Measurements from ENCODE around the gene PDE9A. TPM values are rescaled to one million over a fixed set of nuclear protein-coding genes. Genes with fewer than 3 reads are reported as not detected.

PDE9A gene
- total RNA-seq, 3 donors from 2014 or later, result 3.0 to 14.7 (median 10.5) TPM

- TF ChIP-seq POLR2AphosphoS5 (IDR thresholded peaks at IDR 0.05), result no peak
- TF ChIP-seq POLR2A (IDR thresholded peaks at IDR 0.05), result no peak
- TF ChIP-seq, protein P1, sequence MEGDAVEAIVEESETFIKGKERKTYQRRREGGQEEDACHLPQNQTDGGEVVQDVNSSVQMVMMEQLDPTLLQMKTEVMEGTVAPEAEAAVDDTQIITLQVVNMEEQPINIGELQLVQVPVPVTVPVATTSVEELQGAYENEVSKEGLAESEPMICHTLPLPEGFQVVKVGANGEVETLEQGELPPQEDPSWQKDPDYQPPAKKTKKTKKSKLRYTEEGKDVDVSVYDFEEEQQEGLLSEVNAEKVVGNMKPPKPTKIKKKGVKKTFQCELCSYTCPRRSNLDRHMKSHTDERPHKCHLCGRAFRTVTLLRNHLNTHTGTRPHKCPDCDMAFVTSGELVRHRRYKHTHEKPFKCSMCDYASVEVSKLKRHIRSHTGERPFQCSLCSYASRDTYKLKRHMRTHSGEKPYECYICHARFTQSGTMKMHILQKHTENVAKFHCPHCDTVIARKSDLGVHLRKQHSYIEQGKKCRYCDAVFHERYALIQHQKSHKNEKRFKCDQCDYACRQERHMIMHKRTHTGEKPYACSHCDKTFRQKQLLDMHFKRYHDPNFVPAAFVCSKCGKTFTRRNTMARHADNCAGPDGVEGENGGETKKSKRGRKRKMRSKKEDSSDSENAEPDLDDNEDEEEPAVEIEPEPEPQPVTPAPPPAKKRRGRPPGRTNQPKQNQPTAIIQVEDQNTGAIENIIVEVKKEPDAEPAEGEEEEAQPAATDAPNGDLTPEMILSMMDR (IDR thresholded peaks at IDR 0.05), result no peak
- Histone ChIP-seq H3K27ac (no peak overlapping the region), H3K27me3 (no peaks in the 10 kb centered on the region), H3K36me3 (no peaks in the 10 kb centered on the region), H3K4me1 (no peaks in the 10 kb centered on the region), H3K4me3 (no peak overlapping the region), H3K9me3 (no peaks in the 10 kb centered on the region)
- intact Hi-C loops (cut with DNase I; ENCODE audit: low total_unique reads), result no loop called here
- no peak for DNase-seq (ENCODE audit: low spot score in 2 of 2)
Observed at GRCh38 chr21:42769820-42770716, 116.6 kb downstream of the PDE9A start.

DNA sequence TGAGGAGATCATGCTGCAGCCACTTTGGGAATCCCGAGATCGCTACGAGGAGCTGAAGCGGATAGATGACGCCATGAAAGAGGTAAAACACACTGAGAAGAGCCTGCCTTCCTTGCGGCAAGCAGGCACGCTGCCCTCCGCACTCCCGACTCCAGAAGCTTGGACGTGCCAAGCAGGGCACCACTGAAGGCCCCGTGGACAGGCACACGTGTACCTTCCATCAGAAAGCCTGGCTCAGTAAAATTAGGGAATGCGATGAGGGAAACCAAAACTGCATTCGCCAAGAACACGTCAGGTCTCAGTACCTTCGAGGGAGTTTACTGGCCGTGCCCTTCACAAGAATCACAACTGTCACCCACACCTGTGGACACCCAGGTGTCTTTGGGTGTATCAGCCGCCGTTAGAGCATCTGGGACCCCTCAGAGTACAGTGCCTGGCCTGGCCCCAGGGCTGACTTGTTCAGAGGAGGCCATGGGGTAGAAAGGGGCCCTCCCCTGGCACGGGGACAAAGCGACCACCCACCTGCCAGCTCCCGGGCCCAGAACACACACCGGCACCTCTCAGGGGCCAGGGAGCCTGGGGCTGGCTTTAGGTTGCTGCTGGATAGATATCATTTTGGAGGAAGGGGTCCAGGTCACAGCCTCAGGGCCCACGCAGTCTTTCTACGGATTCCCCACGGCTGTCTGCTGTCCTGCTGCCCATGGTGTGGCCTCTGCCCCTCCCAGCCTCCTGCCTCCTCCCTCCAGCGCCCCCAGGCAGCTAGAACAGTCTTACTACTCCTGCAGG, 117.5 kb downstream of the PDE9A start:
- no peak for TF ChIP-seq POLR2A (IDR thresholded peaks at IDR 0.05)
- TF ChIP-seq POLR2AphosphoS5 (IDR thresholded peaks at IDR 0.05), result no peak
- TF ChIP-seq, protein P1 (IDR thresholded peaks at IDR 0.05), result no peak
- Histone ChIP-seq H3K27me3 (no peaks in the 10 kb centered on the region), H3K9me3 (no peaks in the 10 kb centered on the region), H3K4me3 (no peak overlapping the region), H3K4me1 (no peaks in the 10 kb centered on the region), H3K27ac (no peak overlapping the region), H3K36me3 (no peaks in the 10 kb centered on the region)
- no peak for DNase-seq (ENCODE audit: low spot score in 2 of 2)
- intact Hi-C loops (cut with DNase I; ENCODE audit: low total_unique reads), result no loop called here

DNA sequence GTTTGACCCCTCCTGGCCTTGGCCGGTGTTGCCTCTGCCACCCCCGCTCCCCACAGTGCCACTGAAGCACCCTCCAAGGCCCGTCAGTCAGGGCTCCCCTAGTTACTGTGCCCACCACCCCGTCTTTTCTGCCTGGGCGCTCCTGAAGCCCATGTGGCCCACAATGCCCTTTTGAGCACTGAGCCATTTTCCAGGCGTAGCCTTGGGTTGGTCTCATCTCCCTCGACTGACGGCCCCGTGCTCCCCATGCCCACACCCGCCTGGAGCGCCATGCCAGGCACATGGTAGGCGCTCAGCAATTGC, 118.0 kb downstream of the PDE9A start:
- Histone ChIP-seq H3K36me3 (no peaks in the 10 kb centered on the region), H3K27me3 (no peaks in the 10 kb centered on the region), H3K4me1 (no peaks in the 10 kb centered on the region), H3K4me3 (no peak overlapping the region), H3K27ac (no peak overlapping the region), H3K9me3 (no peaks in the 10 kb centered on the region)
- intact Hi-C loops (cut with DNase I; ENCODE audit: low total_unique reads), result no loop called here
- TF ChIP-seq POLR2AphosphoS5 (IDR thresholded peaks at IDR 0.05), result no peak
- TF ChIP-seq, protein P1 (IDR thresholded peaks at IDR 0.05), result no peak
- TF ChIP-seq POLR2A (IDR thresholded peaks at IDR 0.05), result no peak
- no peak for DNase-seq (ENCODE audit: low spot score in 2 of 2)

- H3K36me3 ChIP-seq, result no peaks in the 10 kb centered on the region
Observed at GRCh38 chr21:42775123-42775522, 121.7 kb downstream of the PDE9A start.

More at GRCh38 chr21:42775123-42775522, 121.7 kb downstream of the PDE9A start:
- TF ChIP-seq, protein P1 (IDR thresholded peaks at IDR 0.05), result no peak
- H3K4me3 ChIP-seq, result no peak overlapping the region
- intact Hi-C loops (cut with DNase I; ENCODE audit: low total_unique reads), result no loop called here
- H3K9me3 ChIP-seq, result no peaks in the 10 kb centered on the region
- no peaks in the 10 kb centered on the region for H3K4me1 ChIP-seq
- no peak overlapping the region for H3K27ac ChIP-seq
- DNase-seq (ENCODE audit: low spot score in 2 of 2), result no peak
- peaks cover 0 to 3% of the 10 kb centered on the region in 2 donors for H3K27me3 ChIP-seq

Measured in breast epithelium (tissue), 4 donors.